ENCODE data around the gene CD14. TPM values are rescaled to one million over a fixed set of nuclear protein-coding genes. Genes with fewer than 3 reads are reported as not detected.

CD14 gene
- total RNA-seq, 2 experiments from 2014 or later = 0.76 to 1.0 TPM

- no peaks in the 10 kb centered on the region for H3K4me1 ChIP-seq (ENCODE audit: insufficient read depth, low read length, poor library complexity, severe bottlenecking)
- TF ChIP-seq CTCF (conservative IDR thresholded peaks at IDR 0.05; ENCODE audit: low read length) (no peak), EZH2phosphoT487 (IDR thresholded peaks at IDR 0.05; ENCODE audit: borderline replicate concordance, low read depth, low read length) (no peak)
- H3K36me3 ChIP-seq (ENCODE audit: insufficient read depth, low read length) = no peaks in the 10 kb centered on the region
- ChIA-PET CTCF (ENCODE audit: unreplicated experiment) (no interaction called here), POLR2A (no interaction called here)
- H3K79me2 ChIP-seq (ENCODE audit: insufficient read depth, low read depth, low read length) = no peaks in the 10 kb centered on the region
- no peaks in the 10 kb centered on the region for H4K20me1 ChIP-seq (ENCODE audit: insufficient read depth, low read length)
- intact Hi-C loops (cut with micrococcal nuclease; ENCODE audit: unreplicated experiment) = no loop called here
- no peak for DNase-seq (ENCODE audit: low spot score)
- H3K9me3 ChIP-seq (ENCODE audit: low read length) = no peaks in the 10 kb centered on the region
- H2AFZ ChIP-seq (ENCODE audit: low read length) = no peak overlapping the region
- H3K27ac ChIP-seq (ENCODE audit: low read depth, low read length, poor library complexity, severe bottlenecking) = no peak overlapping the region
- no peaks in the 10 kb centered on the region for H3K9me2 ChIP-seq (ENCODE audit: insufficient read depth, low read length)
- BruUV-seq (replicated peaks) = no TSS peak
- H3K4me3 ChIP-seq (ENCODE audit: low read depth, low read length, poor library complexity, severe bottlenecking) = no peak overlapping the region
- no peak overlapping the region for H3K4me2 ChIP-seq (ENCODE audit: low read length)
Measured at GRCh38 chr5:140608722-140609121, 24.3 kb downstream of the CD14 start.

- Histone ChIP-seq H3K9me2 (ENCODE audit: insufficient read depth, low read length) (no peaks in the 10 kb centered on the region), H3K9me3 (ENCODE audit: low read length) (no peaks in the 10 kb centered on the region), H3K27ac (ENCODE audit: low read depth, low read length, poor library complexity, severe bottlenecking) (no peak overlapping the region), H3K4me1 (ENCODE audit: insufficient read depth, low read length, poor library complexity, severe bottlenecking) (no peaks in the 10 kb centered on the region), H3K36me3 (ENCODE audit: insufficient read depth, low read length) (no peaks in the 10 kb centered on the region), H3K79me2 (ENCODE audit: insufficient read depth, low read depth, low read length) (no peaks in the 10 kb centered on the region), H2AFZ (ENCODE audit: low read length) (no peak overlapping the region), H3K4me2 (ENCODE audit: low read length) (no peak overlapping the region), H4K20me1 (ENCODE audit: insufficient read depth, low read length) (no peaks in the 10 kb centered on the region), H3K4me3 (ENCODE audit: low read depth, low read length, poor library complexity, severe bottlenecking) (no peak overlapping the region)
- ChIA-PET CTCF (ENCODE audit: unreplicated experiment) (no interaction called here), POLR2A (interaction anchor here (0.6 kb wide), 1 partner anchor 126 kb away, joined by 3 read pairs; no protein-coding TSS in a partner anchor)
- TF ChIP-seq CTCF (conservative IDR thresholded peaks at IDR 0.05; ENCODE audit: low read length) (no peak), EZH2phosphoT487 (IDR thresholded peaks at IDR 0.05; ENCODE audit: borderline replicate concordance, low read depth, low read length) (no peak)
- DNase-seq (ENCODE audit: low spot score) = no peak
- intact Hi-C loops (cut with micrococcal nuclease; ENCODE audit: unreplicated experiment) = no loop called here
- BruUV-seq (replicated peaks) = no TSS peak
Measured at GRCh38 chr5:140607031-140607430, 25.9 kb downstream of the CD14 start.

GRCh38 chr5:140605879-140606278 lies 27.1 kb downstream of the CD14 start:
- DNase-seq (ENCODE audit: low spot score) = no peak
- no peak overlapping the region for H3K4me2 ChIP-seq (ENCODE audit: low read length)
- intact Hi-C loops (cut with micrococcal nuclease; ENCODE audit: unreplicated experiment) = no loop called here
- H4K20me1 ChIP-seq (ENCODE audit: insufficient read depth, low read length) = no peaks in the 10 kb centered on the region
- ChIA-PET POLR2A (no interaction called here), CTCF (ENCODE audit: unreplicated experiment) (no interaction called here)
- no peak overlapping the region for H3K27ac ChIP-seq (ENCODE audit: low read depth, low read length, poor library complexity, severe bottlenecking)
- no peak for TF ChIP-seq EZH2phosphoT487 (IDR thresholded peaks at IDR 0.05; ENCODE audit: borderline replicate concordance, low read depth, low read length)
- no peak for TF ChIP-seq CTCF (conservative IDR thresholded peaks at IDR 0.05; ENCODE audit: low read length)
- no TSS peak for BruUV-seq (replicated peaks)
- H2AFZ ChIP-seq (ENCODE audit: low read length) = no peak overlapping the region
- H3K4me1 ChIP-seq (ENCODE audit: insufficient read depth, low read length, poor library complexity, severe bottlenecking) = no peaks in the 10 kb centered on the region
- no peaks in the 10 kb centered on the region for H3K9me3 ChIP-seq (ENCODE audit: low read length)
- H3K9me2 ChIP-seq (ENCODE audit: insufficient read depth, low read length) = no peaks in the 10 kb centered on the region
- H3K36me3 ChIP-seq (ENCODE audit: insufficient read depth, low read length) = no peaks in the 10 kb centered on the region
- no peaks in the 10 kb centered on the region for H3K79me2 ChIP-seq (ENCODE audit: insufficient read depth, low read depth, low read length)
- H3K4me3 ChIP-seq (ENCODE audit: low read depth, low read length, poor library complexity, severe bottlenecking) = no peak overlapping the region
